ENCODE data around the gene SH2D6. TPM values are rescaled to one million over a fixed set of nuclear protein-coding genes. Genes with fewer than 3 reads are reported as not detected.

The SH2D6 gene
- total and polyA plus RNA-seq, 9 of the 15 experiments (the other 6 are each of a cell fraction or from before 2014, with no cell fraction given) = 0.07 to 0.76 (median 0.33) TPM; not detected in 2

DNA sequence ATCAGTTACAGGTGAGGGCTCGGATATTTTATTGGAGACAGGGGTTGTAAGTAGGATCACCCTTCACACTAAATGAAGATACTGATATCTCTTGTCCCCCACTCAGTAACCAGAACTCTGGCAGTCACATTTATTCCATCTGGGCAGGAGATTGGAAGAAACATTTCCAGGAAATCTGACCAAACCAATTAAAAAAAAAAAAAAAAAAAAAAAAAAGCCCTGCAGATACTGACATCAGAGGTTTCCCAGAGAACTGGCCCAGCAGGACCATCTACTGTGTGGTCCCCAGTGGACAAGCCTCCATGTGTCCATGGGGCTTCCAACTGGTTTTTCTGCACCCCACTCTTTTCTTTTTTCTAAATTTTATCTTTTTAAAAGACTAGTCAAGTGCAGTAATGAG lies 41.3 kb downstream of the SH2D6 start:
- H3K9me3 ChIP-seq (replicated peaks; ENCODE audit: control insufficient read depth, insufficient read depth, low read depth, low read length) = no peaks in the 10 kb centered on the region
- intact Hi-C loops (cut with micrococcal nuclease) (no loop called here), in situ Hi-C loops (cut with MboI) (no loop called here)
- TF ChIP-seq MEF2D (tag; conservative IDR thresholded peaks at IDR 0.05; ENCODE audit: low read depth) (no peak), NR2C1 (IDR thresholded peaks at IDR 0.05) (no peak), NR2C1 (tag; IDR thresholded peaks at IDR 0.05) (no peak), ZZZ3 (IDR thresholded peaks at IDR 0.05) (no peak), IFI16 (CRISPR knock-in tag; IDR thresholded peaks at IDR 0.05) (no peak), ZNF696 (CRISPR knock-in tag; conservative IDR thresholded peaks at IDR 0.05) (no peak), ZNF263 (CRISPR knock-in tag; IDR thresholded peaks at IDR 0.05; ENCODE audit: borderline replicate concordance) (no peak), PYGO2 (tag; IDR thresholded peaks at IDR 0.05) (no peak), ZNF354B (CRISPR knock-in tag; IDR thresholded peaks at IDR 0.05) (no peak), ZNF79 (CRISPR knock-in tag; IDR thresholded peaks at IDR 0.05; ENCODE audit: low read depth) (no peak)
- TF ChIP-seq, protein P1, sequence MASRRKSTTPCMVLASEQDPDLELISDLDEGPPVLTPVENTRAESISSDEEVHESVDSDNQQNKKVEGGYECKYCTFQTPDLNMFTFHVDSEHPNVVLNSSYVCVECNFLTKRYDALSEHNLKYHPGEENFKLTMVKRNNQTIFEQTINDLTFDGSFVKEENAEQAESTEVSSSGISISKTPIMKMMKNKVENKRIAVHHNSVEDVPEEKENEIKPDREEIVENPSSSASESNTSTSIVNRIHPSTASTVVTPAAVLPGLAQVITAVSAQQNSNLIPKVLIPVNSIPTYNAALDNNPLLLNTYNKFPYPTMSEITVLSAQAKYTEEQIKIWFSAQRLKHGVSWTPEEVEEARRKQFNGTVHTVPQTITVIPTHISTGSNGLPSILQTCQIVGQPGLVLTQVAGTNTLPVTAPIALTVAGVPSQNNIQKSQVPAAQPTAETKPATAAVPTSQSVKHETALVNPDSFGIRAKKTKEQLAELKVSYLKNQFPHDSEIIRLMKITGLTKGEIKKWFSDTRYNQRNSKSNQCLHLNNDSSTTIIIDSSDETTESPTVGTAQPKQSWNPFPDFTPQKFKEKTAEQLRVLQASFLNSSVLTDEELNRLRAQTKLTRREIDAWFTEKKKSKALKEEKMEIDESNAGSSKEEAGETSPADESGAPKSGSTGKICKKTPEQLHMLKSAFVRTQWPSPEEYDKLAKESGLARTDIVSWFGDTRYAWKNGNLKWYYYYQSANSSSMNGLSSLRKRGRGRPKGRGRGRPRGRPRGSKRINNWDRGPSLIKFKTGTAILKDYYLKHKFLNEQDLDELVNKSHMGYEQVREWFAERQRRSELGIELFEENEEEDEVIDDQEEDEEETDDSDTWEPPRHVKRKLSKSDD (conservative IDR thresholded peaks at IDR 0.05; ENCODE audit: low read length) = no peak
- TF ChIP-seq, protein P2, sequence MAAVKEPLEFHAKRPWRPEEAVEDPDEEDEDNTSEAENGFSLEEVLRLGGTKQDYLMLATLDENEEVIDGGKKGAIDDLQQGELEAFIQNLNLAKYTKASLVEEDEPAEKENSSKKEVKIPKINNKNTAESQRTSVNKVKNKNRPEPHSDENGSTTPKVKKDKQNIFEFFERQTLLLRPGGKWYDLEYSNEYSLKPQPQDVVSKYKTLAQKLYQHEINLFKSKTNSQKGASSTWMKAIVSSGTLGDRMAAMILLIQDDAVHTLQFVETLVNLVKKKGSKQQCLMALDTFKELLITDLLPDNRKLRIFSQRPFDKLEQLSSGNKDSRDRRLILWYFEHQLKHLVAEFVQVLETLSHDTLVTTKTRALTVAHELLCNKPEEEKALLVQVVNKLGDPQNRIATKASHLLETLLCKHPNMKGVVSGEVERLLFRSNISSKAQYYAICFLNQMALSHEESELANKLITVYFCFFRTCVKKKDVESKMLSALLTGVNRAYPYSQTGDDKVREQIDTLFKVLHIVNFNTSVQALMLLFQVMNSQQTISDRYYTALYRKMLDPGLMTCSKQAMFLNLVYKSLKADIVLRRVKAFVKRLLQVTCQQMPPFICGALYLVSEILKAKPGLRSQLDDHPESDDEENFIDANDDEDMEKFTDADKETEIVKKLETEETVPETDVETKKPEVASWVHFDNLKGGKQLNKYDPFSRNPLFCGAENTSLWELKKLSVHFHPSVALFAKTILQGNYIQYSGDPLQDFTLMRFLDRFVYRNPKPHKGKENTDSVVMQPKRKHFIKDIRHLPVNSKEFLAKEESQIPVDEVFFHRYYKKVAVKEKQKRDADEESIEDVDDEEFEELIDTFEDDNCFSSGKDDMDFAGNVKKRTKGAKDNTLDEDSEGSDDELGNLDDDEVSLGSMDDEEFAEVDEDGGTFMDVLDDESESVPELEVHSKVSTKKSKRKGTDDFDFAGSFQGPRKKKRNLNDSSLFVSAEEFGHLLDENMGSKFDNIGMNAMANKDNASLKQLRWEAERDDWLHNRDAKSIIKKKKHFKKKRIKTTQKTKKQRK (IDR thresholded peaks at IDR 0.05; ENCODE audit: borderline replicate concordance, low read depth, low read length) = no peak
- H3K9me1 ChIP-seq (ENCODE audit: control insufficient read depth, insufficient read depth, low read length) = no peaks in the 10 kb centered on the region
- H2AFZ ChIP-seq (ENCODE audit: low read depth, low read length) = no peak overlapping the region
- H3K27me3 ChIP-seq (ENCODE audit: control insufficient read depth in 2 of 2, insufficient read depth in 2 of 2, low read length in 2 of 2) = no peaks in the 10 kb centered on the region
- CTCF ChIA-PET (ENCODE audit: low intra/inter-chr PET ratio) = no interaction called here
- no peaks in the 10 kb centered on the region for H3K36me3 ChIP-seq (ENCODE audit: control insufficient read depth, insufficient read depth, low read length)
- no peak overlapping the region for H3K4me3 ChIP-seq
- 55% methylated on average over 1 of the region's 1 CpG for WGBS (ENCODE audit: insufficient coverage, low coverage, missing lambda C conversion rate)
- POLR2A ChIA-PET = interaction anchor here (0.8 to 1.3 kb wide), 2 partner anchors 41 to 132 kb away, joined by 3 read pairs; partner anchors contain the start of gene TGOLN2
- H3K27ac ChIP-seq (ENCODE audit: extremely low read depth, low read depth, low read length) = no peak overlapping the region
- no peaks in the 10 kb centered on the region for H3K79me2 ChIP-seq (ENCODE audit: control insufficient read depth, insufficient read depth, low read length)
- FAIRE-seq = no peak
- no peak for DNase-seq (ENCODE audit: extremely low read depth in 1 of 4, low spot score in 3 of 4)
- no peaks in the 10 kb centered on the region for H4K20me1 ChIP-seq (replicated peaks; ENCODE audit: control insufficient read depth, insufficient read depth, low read length)
- no peak for ATAC-seq
- no TSS peak for BruUV-seq (replicated peaks)
- no peak overlapping the region for H3K9ac ChIP-seq (ENCODE audit: insufficient read depth in 1 of 2, low read depth in 2 of 2, low read length in 2 of 2)
- peaks cover 2 to 10% of the 10 kb centered on the region in 2 experiments; a peak in 2 of 5 replicates for H3K4me1 ChIP-seq (replicated peaks in 1 of 2; ENCODE audit: control insufficient read depth in 2 of 2, insufficient read depth in 2 of 2, low read length in 2 of 2)
- H3K4me2 ChIP-seq (ENCODE audit: insufficient read depth, low read length) = no peak overlapping the region

Data from K562 (cell line).